GM12892 (cell line): ENCODE data around the gene TMPRSS6.

Experiments used
- DNase-seq: peaks from one replicate; pipeline ENCODE4 v3.0.0; 2011; ENCODE audit not compliant: insufficient read length
- FAIRE-seq: peaks from 2 replicates; lab custom pipeline; 2011; peaks lifted over from hg19 to GRCh38; lab: Jason Lieb, UNC
- POLR2A ChIP-seq: IDR thresholded peaks from 2 replicates; pipeline ENCODE4 v1.6.1; 2011; ENCODE audit warnings: low read depth, low read length, control low read depth
- POLR2AphosphoS5 ChIP-seq: IDR thresholded peaks from 2 replicates; pipeline ENCODE4 v1.6.1; 2011; ENCODE audit warnings: low read depth, low read length, control low read depth
- TAF1 ChIP-seq: IDR thresholded peaks from 2 replicates; pipeline ENCODE4 v1.6.1; 2011; ENCODE audit warnings: low read depth, mild to moderate bottlenecking, control low read depth, low read length, borderline replicate concordance

Gene TMPRSS6

GRCh38 chr22:37024339-37025157, 85.0 kb downstream of the TMPRSS6 start:
- DNase-seq, result no peak
- no peak for TF ChIP-seq POLR2A
- no peak for TF ChIP-seq POLR2AphosphoS5
- no peak for TF ChIP-seq TAF1
- no peak for FAIRE-seq

GRCh38 chr22:37023743-37024338, 85.7 kb downstream of the TMPRSS6 start:
- no peak for FAIRE-seq
- TF ChIP-seq POLR2A (no peak), POLR2AphosphoS5 (no peak), TAF1 (no peak)

GRCh38 chr22:37022483-37023337, 86.8 kb downstream of the TMPRSS6 start:
- FAIRE-seq (no peak), DNase-seq (no peak)
- TF ChIP-seq TAF1 (no peak), POLR2A (no peak)

More at GRCh38 chr22:37023743-37024338, 85.7 kb downstream of the TMPRSS6 start:
- DNase-seq, result no peak

- DNase-seq (peak; percentile 62), FAIRE-seq (peak; percentile 38)
- TF ChIP-seq POLR2A, result no peak
- no peak for TF ChIP-seq POLR2AphosphoS5
- no peak for TF ChIP-seq TAF1
These were observed 87.6 kb downstream of the TMPRSS6 start for GRCh38 chr22:37021710-37022482.

GRCh38 chr22:37021041-37021440, 88.5 kb downstream of the TMPRSS6 start:
- no peak for DNase-seq
- TF ChIP-seq POLR2AphosphoS5, result no peak
- no peak for TF ChIP-seq POLR2A
- TF ChIP-seq TAF1, result no peak
- no peak for FAIRE-seq

- FAIRE-seq (peak; percentile 80), DNase-seq (no peak)
- TF ChIP-seq TAF1, result no peak
- no peak for TF ChIP-seq POLR2A
- no peak for TF ChIP-seq POLR2AphosphoS5
These were observed 89.4 kb downstream of the TMPRSS6 start for GRCh38 chr22:37020192-37020479.

GRCh38 chr22:37019309-37020191, 90.0 kb downstream of the TMPRSS6 start, which contains the start of the genes MPST and TST:
MPST (plus strand) TSS chr22:37019742; CDS start chr22:37019837, 95 bp downstream.
TST (minus strand) TSS chr22:37019447; CDS start chr22:37018732, 715 bp downstream.
- peak; percentile 95 for FAIRE-seq
- DNase-seq, result peak; percentile 69
- peak; percentile 49; the same call in 1 of the 2 replicates for TF ChIP-seq TAF1
- TF ChIP-seq POLR2A, result peak; percentile 45; the same call in 1 of the 2 replicates
- no peak for TF ChIP-seq POLR2AphosphoS5

- FAIRE-seq, result peak; percentile 24
- TF ChIP-seq TAF1, result no peak
- TF ChIP-seq POLR2AphosphoS5, result no peak
- TF ChIP-seq POLR2A, result no peak
- DNase-seq, result no peak
These were observed 90.7 kb downstream of the TMPRSS6 start for GRCh38 chr22:37018815-37019308.

GRCh38 chr22:37018086-37018814, 91.3 kb downstream of the TMPRSS6 start:
- FAIRE-seq, result no peak
- TF ChIP-seq POLR2A, result no peak
- TF ChIP-seq POLR2AphosphoS5, result no peak
- TF ChIP-seq TAF1, result no peak
- no peak for DNase-seq
